WTC11 (cell line): ENCODE measurements around the gene MST1R. TPM values are rescaled to one million over a fixed set of nuclear protein-coding genes. Genes with fewer than 3 reads are reported as not detected.

ENCODE experiments used
- ATAC-seq: fragments of 200-7000 bp; cut with Tn5 transposase; 2 replicates; pipeline ENCODE4 v1.10.0; 2021; ENCODE audit warnings: mild to moderate bottlenecking, moderate library complexity
- CTCF ChIA-PET: fragments of 300-600 bp; sonication (Branson Sonifier 250); formaldehyde crosslinking; loops from one replicate; lab custom pipeline; 2021; ENCODE audit warnings: antibody characterized with exemption; lab: Charles Lee
- POLR2A ChIA-PET: fragments of 350-600 bp; sonication (Branson Sonifier 250); formaldehyde crosslinking; loops from one replicate; lab custom pipeline; 2021; ENCODE audit warnings: antibody characterized with exemption; lab: Charles Lee
- DNase-seq: peaks from one replicate; pipeline ENCODE4 v3.0.0; 2021; ENCODE audit warnings: low spot score
- H3K27ac Mint-ChIP-seq: 2 replicates; pipeline ENCODE4 v1.8.0; 2021; ENCODE audit warnings: mixed read lengths
- H3K27me3 Mint-ChIP-seq: 2 replicates; pipeline ENCODE4 v1.8.0; 2021; ENCODE audit warnings: low read depth, mild to moderate bottlenecking, moderate library complexity, mixed read lengths
- H3K36me3 Mint-ChIP-seq: 2 replicates; pipeline ENCODE4 v1.8.0; 2021; ENCODE audit warnings: mixed read lengths
- H3K4me1 Mint-ChIP-seq: 2 replicates; pipeline ENCODE4 v1.8.0; 2022; ENCODE audit warnings: mixed read lengths
- H3K4me3 Mint-ChIP-seq: 2 replicates; pipeline ENCODE4 v1.8.0; 2021; ENCODE audit warnings: mild to moderate bottlenecking, moderate library complexity, mixed read lengths
- H3K9me3 Mint-ChIP-seq: 2 replicates; pipeline ENCODE4 v1.8.0; 2021; ENCODE audit warnings: mixed read lengths
- ATF3 ChIP-seq: sonication (generic); formaldehyde crosslinking; conservative IDR thresholded peaks from 2 replicates; pipeline ENCODE4 v1.8.1; 2022; ENCODE audit warnings: mild to moderate bottlenecking, missing genetic modification reagents
- CTCF ChIP-seq: fragments of 200-600 bp; IDR thresholded peaks from 2 replicates; pipeline ENCODE4 v1.8.0; 2022; ENCODE audit warnings: antibody characterized with exemption
- E2F1 ChIP-seq: sonication (generic); formaldehyde crosslinking; IDR thresholded peaks from 2 replicates; pipeline ENCODE4 v1.8.0; 2022; ENCODE audit warnings: mild to moderate bottlenecking, missing genetic modification reagents
- ELF4 ChIP-seq: sonication (generic); formaldehyde crosslinking; IDR thresholded peaks from 2 replicates; pipeline ENCODE4 v1.8.1; 2022; ENCODE audit warnings: low read depth, mild to moderate bottlenecking, moderate library complexity, missing genetic modification reagents
- FOXJ3 ChIP-seq: sonication (generic); formaldehyde crosslinking; IDR thresholded peaks from 2 replicates; pipeline ENCODE4 v1.9.0; 2021; ENCODE audit warnings: missing genetic modification reagents, mild to moderate bottlenecking, borderline replicate concordance
- FOXK1 ChIP-seq: sonication (generic); formaldehyde crosslinking; IDR thresholded peaks from 2 replicates; pipeline ENCODE4 v1.8.0; 2022; ENCODE audit warnings: mild to moderate bottlenecking, moderate library complexity, missing genetic modification reagents
- GRHL2 ChIP-seq: fragments of 250-450 bp; sonication (Bioruptor Pico); IDR thresholded peaks from 2 replicates; pipeline ENCODE4 v1.8.0; 2022; ENCODE audit warnings: mild to moderate bottlenecking, moderate library complexity; ENCODE audit not compliant: insufficient replicate concordance, severe bottlenecking
- GTF2I ChIP-seq: fragments of 250-450 bp; sonication (Bioruptor Pico); conservative IDR thresholded peaks from 2 replicates; pipeline ENCODE4 v1.4.0; 2021; ENCODE audit warnings: mild to moderate bottlenecking
- JAZF1 ChIP-seq: fragments of 250-450 bp; sonication (Bioruptor Pico); IDR thresholded peaks from 2 replicates; pipeline ENCODE4 v1.9.0; 2021; ENCODE audit warnings: moderate library complexity, mild to moderate bottlenecking, inconsistent platforms
- JUN ChIP-seq: sonication (generic); formaldehyde crosslinking; IDR thresholded peaks from 2 replicates; pipeline ENCODE4 v1.8.0; 2023; ENCODE audit warnings: mild to moderate bottlenecking, missing genetic modification reagents
- NFE2L1 ChIP-seq: sonication (generic); formaldehyde crosslinking; IDR thresholded peaks from 2 replicates; pipeline ENCODE4 v1.8.1; 2023; ENCODE audit warnings: missing genetic modification reagents
- NR2C2 ChIP-seq: sonication (generic); formaldehyde crosslinking; IDR thresholded peaks from 2 replicates; pipeline ENCODE4 v1.8.0; 2022; ENCODE audit warnings: mild to moderate bottlenecking, missing genetic modification reagents
- NR3C1 ChIP-seq: sonication (generic); formaldehyde crosslinking; conservative IDR thresholded peaks from 2 replicates; pipeline ENCODE4 v1.8.1; 2023; ENCODE audit warnings: low read depth, mild to moderate bottlenecking, missing genetic modification reagents
- PRRX2 ChIP-seq: fragments of 250-450 bp; sonication (Bioruptor Pico); IDR thresholded peaks from 2 replicates; pipeline ENCODE4 v1.8.0; 2021; ENCODE audit warnings: mild to moderate bottlenecking
- RORB ChIP-seq: fragments of 250-450 bp; sonication (Bioruptor Pico); IDR thresholded peaks from 2 replicates; pipeline ENCODE4 v1.9.0; 2021; ENCODE audit warnings: mild to moderate bottlenecking
- SMAD3 ChIP-seq: sonication (generic); formaldehyde crosslinking; IDR thresholded peaks from 2 replicates; pipeline ENCODE4 v1.8.0; 2022; ENCODE audit warnings: missing genetic modification reagents, mild to moderate bottlenecking, borderline replicate concordance
- SMAD4 ChIP-seq: sonication (generic); formaldehyde crosslinking; IDR thresholded peaks from 2 replicates; pipeline ENCODE4 v1.8.0; 2022; ENCODE audit warnings: mild to moderate bottlenecking, missing genetic modification reagents
- SP1 ChIP-seq: sonication (generic); formaldehyde crosslinking; conservative IDR thresholded peaks from 2 replicates; pipeline ENCODE4 v1.8.1; 2022; ENCODE audit warnings: missing genetic modification reagents
- TEAD4 ChIP-seq: sonication (generic); formaldehyde crosslinking; IDR thresholded peaks from 2 replicates; pipeline ENCODE4 v1.8.0; 2022; ENCODE audit warnings: mild to moderate bottlenecking, missing genetic modification reagents
- ZBTB21 ChIP-seq: sonication (generic); formaldehyde crosslinking; IDR thresholded peaks from 2 replicates; pipeline ENCODE4 v1.8.1; 2023; ENCODE audit warnings: mild to moderate bottlenecking, missing genetic modification reagents, borderline replicate concordance
- ZNF281 ChIP-seq: sonication (generic); formaldehyde crosslinking; IDR thresholded peaks from 2 replicates; pipeline ENCODE4 v1.8.0; 2023; ENCODE audit warnings: mild to moderate bottlenecking, missing genetic modification reagents
- ZNF396 ChIP-seq: fragments of 250-450 bp; sonication (Bioruptor Pico); IDR thresholded peaks from 2 replicates; pipeline ENCODE4 v1.8.0; 2021; ENCODE audit warnings: mild to moderate bottlenecking, moderate library complexity, borderline replicate concordance
- total RNA-seq: library from RNA; stranded (reverse); gene quantifications from 3 replicates; pipeline ENCODE4 v1.2.3, GENCODE V29; 2021

MST1R gene
- total RNA-seq, 1 experiment from 2014 or later, result 6.2 TPM

GRCh38 chr3:49902511-49903345, 945 bp downstream of the MST1R start:
- Mint-ChIP-seq H3K9me3 (no peaks in the 10 kb centered on the region), H3K27ac (no peak overlapping the region), H3K4me3 (peak overlapping the region; percentile 47), H3K36me3 (no peaks in the 10 kb centered on the region), H3K4me1 (peaks cover 24% of the 10 kb centered on the region), H3K27me3 (no peaks in the 10 kb centered on the region)
- TF ChIP-seq SMAD4 (CRISPR knock-in tag) (no peak), ZNF281 (CRISPR knock-in tag) (no peak), TEAD4 (no peak), FOXJ3 (no peak), GTF2I (CRISPR knock-in tag) (no peak), E2F1 (CRISPR knock-in tag) (no peak), ATF3 (no peak), NR3C1 (CRISPR knock-in tag) (no peak), NFE2L1 (CRISPR knock-in tag) (no peak), ELF4 (CRISPR knock-in tag) (no peak), NR2C2 (CRISPR knock-in tag) (no peak), SP1 (CRISPR knock-in tag) (no peak), SMAD3 (no peak), JUN (CRISPR knock-in tag) (no peak), CTCF (no peak), JAZF1 (CRISPR knock-in tag) (no peak)
- ChIA-PET CTCF (interaction anchor here (0.8 to 8.9 kb wide), 8 partner anchors 8 to 202 kb away, joined by 3 to 103 read pairs (median 11); partner anchors contain the start of genes CAMKV, INKA1 and MON1A), POLR2A (no interaction called here)
- ATAC-seq, result no peak
- DNase-seq, result no peak

- Mint-ChIP-seq H3K27me3 (no peaks in the 10 kb centered on the region), H3K4me1 (peaks cover 20% of the 10 kb centered on the region), H3K9me3 (no peaks in the 10 kb centered on the region), H3K36me3 (no peaks in the 10 kb centered on the region)
- TF ChIP-seq JUN (CRISPR knock-in tag), result no peak
- TF ChIP-seq ZNF396 (CRISPR knock-in tag), result no peak
- TF ChIP-seq GTF2I (CRISPR knock-in tag), result no peak
- TF ChIP-seq RORB (CRISPR knock-in tag), result no peak
- TF ChIP-seq FOXK1 (CRISPR knock-in tag), result no peak
- TF ChIP-seq ZBTB21 (CRISPR knock-in tag), result no peak
- TF ChIP-seq GRHL2, result no peak
- TF ChIP-seq PRRX2 (CRISPR knock-in tag), result no peak
- TF ChIP-seq, all 79 proteins: peak for 0
- H3K27ac Mint-ChIP-seq, result no peak overlapping the region
- CTCF ChIA-PET, result interaction anchor here (0.6 to 8.9 kb wide), 10 partner anchors 9 to 201 kb away, joined by 3 to 103 read pairs (median 8); partner anchors contain the start of genes INKA1 and MON1A
- POLR2A ChIA-PET, result no interaction called here
- H3K4me3 Mint-ChIP-seq, result no peak overlapping the region
- ATAC-seq (no peak), DNase-seq (no peak)
Observed at GRCh38 chr3:49901366-49902339, 2.0 kb downstream of the MST1R start.
